Neural cell (in vitro differentiated cells): ENCODE measurements around the gene DIS3L2. TPM values are rescaled to one million over a fixed set of nuclear protein-coding genes. Genes with fewer than 3 reads are reported as not detected.

Source experiments
- H2AFZ ChIP-seq: fragments of 200-600, 300-800 bp; sonication (generic), shearing (Covaris generic); 2 replicates; pipeline ENCODE4 v1.6.0; 2014; ENCODE audit warnings: low read depth, mild to moderate bottlenecking, antibody characterized with exemption, low read length, moderate library complexity
- H3F3A ChIP-seq: fragments of 200-600 bp; shearing (Covaris generic); 2 replicates; pipeline ENCODE4 v1.6.1; 2016; ENCODE audit warnings: mild to moderate bottlenecking, moderate library complexity, mixed read lengths, antibody characterized with exemption, low read length; ENCODE audit not compliant: insufficient read depth, poor library complexity, severe bottlenecking
- H3K27ac ChIP-seq: fragments of 200-600, 300-800 bp; sonication (generic), shearing (Covaris generic); 2 replicates; pipeline ENCODE4 v1.5.1; 2014; ENCODE audit warnings: mild to moderate bottlenecking, low read length, moderate library complexity
- H3K27me3 ChIP-seq: fragments of 300-800, 200-600 bp; sonication (generic), shearing (Covaris generic); 2 replicates; pipeline ENCODE4 v1.6.0; 2014; ENCODE audit warnings: mild to moderate bottlenecking, low read depth, low read length, moderate library complexity; ENCODE audit not compliant: insufficient read depth
- H3K36me3 ChIP-seq: fragments of 300-800, 200-600 bp; sonication (generic), shearing (Covaris generic); 2 replicates; pipeline ENCODE4 v1.5.1; 2014; ENCODE audit warnings: mild to moderate bottlenecking, antibody characterized with exemption, low read length, moderate library complexity; ENCODE audit not compliant: insufficient read depth
- H3K4me2 ChIP-seq: fragments of 300-800, 200-600 bp; sonication (generic), shearing (Covaris generic); 2 replicates; pipeline ENCODE4 v1.6.0; 2014; ENCODE audit warnings: mild to moderate bottlenecking, low read length
- H3K4me3 ChIP-seq: fragments of 300-800, 200-600 bp; sonication (generic), shearing (Covaris generic); 2 replicates; pipeline ENCODE4 v1.5.1; 2014; ENCODE audit warnings: mild to moderate bottlenecking, low read length, moderate library complexity
- H3K79me2 ChIP-seq: fragments of 200-600 bp; shearing (Covaris generic); replicated peaks from 2 replicates; pipeline ENCODE4 v1.6.0; 2014; ENCODE audit warnings: mild to moderate bottlenecking, low read length, moderate library complexity; ENCODE audit not compliant: insufficient read depth
- H3K9ac ChIP-seq: fragments of 300-800, 200-600 bp; sonication (generic), shearing (Covaris generic); 2 replicates; pipeline ENCODE4 v1.6.1; 2016; ENCODE audit warnings: mild to moderate bottlenecking, low read length, mixed read lengths
- H3K9me2 ChIP-seq: fragments of 200-600 bp; shearing (Covaris generic); 2 replicates; pipeline ENCODE4 v1.6.1; 2016; ENCODE audit warnings: mild to moderate bottlenecking, low read length, mixed read lengths; ENCODE audit not compliant: insufficient read depth
- H3K9me3 ChIP-seq: fragments of 200-600, 300-800 bp; sonication (generic), shearing (Covaris generic); 2 replicates; pipeline ENCODE4 v1.6.1; 2016; ENCODE audit warnings: mild to moderate bottlenecking, mixed run types, low read length, moderate library complexity, mixed read lengths
- H4K20me1 ChIP-seq: fragments of 200-600 bp; shearing (Covaris generic); 2 replicates; pipeline ENCODE4 v1.6.1; 2016; ENCODE audit warnings: mild to moderate bottlenecking, mixed run types; ENCODE audit not compliant: insufficient read depth
- EP300 ChIP-seq: fragments of 450-650 bp; conservative IDR thresholded peaks from 2 replicates; pipeline ENCODE4 v1.6.1; 2014; ENCODE audit warnings: antibody characterized with exemption, mild to moderate bottlenecking, moderate library complexity; ENCODE audit not compliant: poor library complexity, severe bottlenecking
- EZH2 ChIP-seq: fragments of 200-600, 300-800 bp; shearing (Covaris generic), sonication (generic); IDR thresholded peaks from 2 replicates; pipeline ENCODE4 v1.6.1; 2014; ENCODE audit warnings: antibody characterized with exemption, low read length, borderline replicate concordance, mild to moderate bottlenecking; ENCODE audit not compliant: insufficient read depth, poor library complexity, severe bottlenecking
- MXI1 ChIP-seq: fragments of 450-650 bp; conservative IDR thresholded peaks from 2 replicates; pipeline ENCODE4 v1.6.1; 2014; ENCODE audit warnings: antibody characterized with exemption, mild to moderate bottlenecking; ENCODE audit not compliant: poor library complexity, severe bottlenecking
- POLR2AphosphoS5 ChIP-seq: IDR thresholded peaks from 2 replicates; pipeline ENCODE4 v1.6.1; 2012
- RAD21 ChIP-seq: fragments of 450-650 bp; conservative IDR thresholded peaks from 2 replicates; pipeline ENCODE4 v1.6.1; 2014; ENCODE audit warnings: antibody characterized with exemption, mild to moderate bottlenecking, moderate library complexity
- SMC3 ChIP-seq: fragments of 450-650 bp; conservative IDR thresholded peaks from 2 replicates; pipeline ENCODE4 v1.6.1; 2014; ENCODE audit warnings: antibody characterized with exemption, mild to moderate bottlenecking, moderate library complexity; ENCODE audit not compliant: poor library complexity
- TAF1 ChIP-seq: IDR thresholded peaks from 2 replicates; pipeline ENCODE4 v1.6.1; 2012; ENCODE audit warnings: low read depth
- polyA plus RNA-seq: library from polyadenylated mRNA; depleted of rRNA; stranded (reverse); fragments of >200 nt; gene quantifications from 2 replicates; pipeline ENCODE4 v1.2.3, GENCODE V29; 2014
- TF ChIP-seq, protein P1 (sequence below): IDR thresholded peaks from 2 replicates; pipeline ENCODE4 v1.6.1; 2012; ENCODE audit warnings: borderline replicate concordance
- TF ChIP-seq, protein P2 (sequence below): fragments of 450-650 bp; IDR thresholded peaks from 2 replicates; pipeline ENCODE4 v1.5.1; 2014; ENCODE audit warnings: antibody characterized with exemption, mild to moderate bottlenecking, moderate library complexity; ENCODE audit not compliant: poor library complexity, severe bottlenecking

DIS3L2 gene
- polyA plus RNA-seq, 1 donor from 2014 or later, result 20.0 TPM

DNA sequence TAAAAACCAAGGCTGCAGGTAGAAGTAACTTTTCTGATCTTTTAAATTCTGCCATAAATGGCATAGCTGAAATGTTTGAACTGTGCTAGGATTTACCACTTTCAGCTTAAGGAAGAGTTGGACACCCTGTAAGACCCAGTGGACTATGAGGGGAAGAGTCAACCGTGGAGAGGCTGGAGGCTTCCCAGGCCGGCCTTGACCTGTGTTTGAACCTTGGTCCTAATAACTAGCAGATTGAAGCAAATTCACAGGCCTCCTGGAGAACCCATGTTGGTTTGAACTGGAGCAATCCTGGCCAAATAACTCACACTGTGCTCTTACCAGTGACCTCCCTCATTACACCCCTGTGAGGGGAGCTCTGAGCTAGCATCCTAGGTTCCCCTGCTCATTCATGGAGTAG is 329.8 kb downstream of the DIS3L2 start:
- Histone ChIP-seq H3K9ac (no peak overlapping the region), H3K9me3 (no peaks in the 10 kb centered on the region), H3K4me2 (no peak overlapping the region), H2AFZ (no peak overlapping the region), H3K4me3 (no peak overlapping the region), H3F3A (no peaks in the 10 kb centered on the region), H3K27me3 (no peaks in the 10 kb centered on the region), H3K27ac (no peak overlapping the region), H3K36me3 (no peaks in the 10 kb centered on the region), H3K9me2 (no peaks in the 10 kb centered on the region), H3K79me2 (no peaks in the 10 kb centered on the region), H4K20me1 (no peaks in the 10 kb centered on the region)
- TF ChIP-seq, protein P1, sequence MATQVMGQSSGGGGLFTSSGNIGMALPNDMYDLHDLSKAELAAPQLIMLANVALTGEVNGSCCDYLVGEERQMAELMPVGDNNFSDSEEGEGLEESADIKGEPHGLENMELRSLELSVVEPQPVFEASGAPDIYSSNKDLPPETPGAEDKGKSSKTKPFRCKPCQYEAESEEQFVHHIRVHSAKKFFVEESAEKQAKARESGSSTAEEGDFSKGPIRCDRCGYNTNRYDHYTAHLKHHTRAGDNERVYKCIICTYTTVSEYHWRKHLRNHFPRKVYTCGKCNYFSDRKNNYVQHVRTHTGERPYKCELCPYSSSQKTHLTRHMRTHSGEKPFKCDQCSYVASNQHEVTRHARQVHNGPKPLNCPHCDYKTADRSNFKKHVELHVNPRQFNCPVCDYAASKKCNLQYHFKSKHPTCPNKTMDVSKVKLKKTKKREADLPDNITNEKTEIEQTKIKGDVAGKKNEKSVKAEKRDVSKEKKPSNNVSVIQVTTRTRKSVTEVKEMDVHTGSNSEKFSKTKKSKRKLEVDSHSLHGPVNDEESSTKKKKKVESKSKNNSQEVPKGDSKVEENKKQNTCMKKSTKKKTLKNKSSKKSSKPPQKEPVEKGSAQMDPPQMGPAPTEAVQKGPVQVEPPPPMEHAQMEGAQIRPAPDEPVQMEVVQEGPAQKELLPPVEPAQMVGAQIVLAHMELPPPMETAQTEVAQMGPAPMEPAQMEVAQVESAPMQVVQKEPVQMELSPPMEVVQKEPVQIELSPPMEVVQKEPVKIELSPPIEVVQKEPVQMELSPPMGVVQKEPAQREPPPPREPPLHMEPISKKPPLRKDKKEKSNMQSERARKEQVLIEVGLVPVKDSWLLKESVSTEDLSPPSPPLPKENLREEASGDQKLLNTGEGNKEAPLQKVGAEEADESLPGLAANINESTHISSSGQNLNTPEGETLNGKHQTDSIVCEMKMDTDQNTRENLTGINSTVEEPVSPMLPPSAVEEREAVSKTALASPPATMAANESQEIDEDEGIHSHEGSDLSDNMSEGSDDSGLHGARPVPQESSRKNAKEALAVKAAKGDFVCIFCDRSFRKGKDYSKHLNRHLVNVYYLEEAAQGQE, result no peak
- TF ChIP-seq SMC3, result no peak
- TF ChIP-seq EP300, result no peak
- no peak for TF ChIP-seq MXI1
- no peak for TF ChIP-seq POLR2AphosphoS5
- TF ChIP-seq, protein P2, sequence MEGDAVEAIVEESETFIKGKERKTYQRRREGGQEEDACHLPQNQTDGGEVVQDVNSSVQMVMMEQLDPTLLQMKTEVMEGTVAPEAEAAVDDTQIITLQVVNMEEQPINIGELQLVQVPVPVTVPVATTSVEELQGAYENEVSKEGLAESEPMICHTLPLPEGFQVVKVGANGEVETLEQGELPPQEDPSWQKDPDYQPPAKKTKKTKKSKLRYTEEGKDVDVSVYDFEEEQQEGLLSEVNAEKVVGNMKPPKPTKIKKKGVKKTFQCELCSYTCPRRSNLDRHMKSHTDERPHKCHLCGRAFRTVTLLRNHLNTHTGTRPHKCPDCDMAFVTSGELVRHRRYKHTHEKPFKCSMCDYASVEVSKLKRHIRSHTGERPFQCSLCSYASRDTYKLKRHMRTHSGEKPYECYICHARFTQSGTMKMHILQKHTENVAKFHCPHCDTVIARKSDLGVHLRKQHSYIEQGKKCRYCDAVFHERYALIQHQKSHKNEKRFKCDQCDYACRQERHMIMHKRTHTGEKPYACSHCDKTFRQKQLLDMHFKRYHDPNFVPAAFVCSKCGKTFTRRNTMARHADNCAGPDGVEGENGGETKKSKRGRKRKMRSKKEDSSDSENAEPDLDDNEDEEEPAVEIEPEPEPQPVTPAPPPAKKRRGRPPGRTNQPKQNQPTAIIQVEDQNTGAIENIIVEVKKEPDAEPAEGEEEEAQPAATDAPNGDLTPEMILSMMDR, result no peak
- no peak for TF ChIP-seq RAD21
- TF ChIP-seq EZH2, result no peak
- no peak for TF ChIP-seq TAF1

DNA sequence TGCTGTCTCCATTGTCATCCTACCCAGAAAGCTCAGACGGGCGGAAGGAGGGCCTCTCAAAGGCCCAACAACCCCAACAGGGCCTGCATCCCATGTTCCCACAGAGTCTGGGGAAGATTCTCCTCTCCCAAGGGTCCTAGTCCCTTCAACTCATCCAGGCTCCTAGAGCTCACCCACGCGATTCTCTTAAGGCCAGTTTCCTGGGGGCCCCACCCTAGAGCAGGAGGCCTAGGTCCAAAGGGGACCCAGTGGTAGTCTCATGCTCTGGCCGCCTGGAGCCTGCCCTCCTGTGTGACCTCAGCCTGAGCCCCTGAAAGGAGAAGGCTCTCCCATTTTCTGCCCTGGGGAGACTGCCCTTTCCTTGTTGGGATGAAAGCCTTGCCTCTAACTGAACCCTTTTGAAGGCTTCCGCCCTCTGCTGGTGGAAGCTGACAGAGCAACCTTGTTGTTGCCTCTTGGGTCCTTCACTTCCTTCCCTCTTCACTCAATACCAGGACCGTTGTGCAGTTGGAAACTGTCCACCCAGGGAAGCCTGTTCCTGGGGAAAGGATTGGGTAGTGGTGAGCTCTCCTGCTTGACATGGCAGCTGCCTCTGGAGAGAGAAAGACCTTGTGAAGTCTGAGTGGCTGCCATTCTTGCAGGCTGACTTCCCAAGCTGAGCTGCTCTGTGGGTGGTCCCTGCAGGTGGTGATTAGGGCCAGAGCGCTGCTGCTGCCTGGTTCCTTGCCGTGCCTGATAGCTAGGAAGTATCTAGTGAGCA is 331.1 kb downstream of the DIS3L2 start:
- Histone ChIP-seq H3K9me2 (no peaks in the 10 kb centered on the region), H3K79me2 (no peaks in the 10 kb centered on the region), H4K20me1 (no peaks in the 10 kb centered on the region), H3K4me2 (no peak overlapping the region), H3F3A (no peaks in the 10 kb centered on the region), H3K9me3 (no peaks in the 10 kb centered on the region), H3K27ac (no peak overlapping the region), H2AFZ (no peak overlapping the region), H3K4me3 (no peak overlapping the region), H3K27me3 (no peaks in the 10 kb centered on the region), H3K36me3 (no peaks in the 10 kb centered on the region), H3K9ac (no peak overlapping the region)
- no peak for TF ChIP-seq MXI1
- TF ChIP-seq, protein P2, result peak; percentile 38
